ENCODE data around the gene MYL12A.

DNA sequence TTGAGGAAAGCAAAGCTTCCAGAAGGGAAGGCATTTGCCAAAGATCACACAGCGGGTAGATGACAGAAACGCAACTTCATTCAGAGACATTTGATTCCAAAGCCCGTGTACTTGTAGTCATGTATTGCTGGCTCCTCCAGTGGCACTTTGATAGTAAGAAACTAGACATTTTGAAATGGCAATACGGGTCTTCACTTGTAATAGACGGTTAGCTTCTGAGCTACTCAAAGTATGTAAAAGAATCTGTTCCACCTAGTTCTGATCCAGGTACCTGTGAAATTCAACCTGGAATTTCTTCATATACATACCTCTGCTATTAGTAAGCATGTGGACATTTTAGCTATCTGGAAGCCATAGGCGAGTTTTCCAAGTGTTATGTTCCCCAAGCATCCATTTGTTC, 26.1 kb upstream of the MYL12A start:
- TF ChIP-seq ARNT (IDR thresholded peaks at IDR 0.05), result no peak
- TF ChIP-seq BHLHE40 (IDR thresholded peaks at IDR 0.05; ENCODE audit: borderline replicate concordance), result no peak
- TF ChIP-seq TARDBP (IDR thresholded peaks at IDR 0.05), result no peak
- no peak for TF ChIP-seq HDGF (IDR thresholded peaks at IDR 0.05; ENCODE audit: borderline replicate concordance)
- no peak for TF ChIP-seq SP1 (IDR thresholded peaks at IDR 0.05)
- TF ChIP-seq SUZ12 (IDR thresholded peaks at IDR 0.05), result no peak
- TF ChIP-seq FOXA1 (IDR thresholded peaks at IDR 0.05), result no peak
- no peak for TF ChIP-seq NFRKB (IDR thresholded peaks at IDR 0.05)
- TF ChIP-seq ELF4 (IDR thresholded peaks at IDR 0.05), result no peak
- TF ChIP-seq FOXK2 (IDR thresholded peaks at IDR 0.05), result no peak
- TF ChIP-seq FOXM1 (IDR thresholded peaks at IDR 0.05; ENCODE audit: borderline replicate concordance), result no peak

All from HEK293T (cell line).